Adipose tissue (tissue), 3 donors: ENCODE measurements around the gene CYB5A. TPM values are rescaled to one million over a fixed set of nuclear protein-coding genes. Genes with fewer than 3 reads are reported as not detected.

Experiments used
- H3K27ac ChIP-seq: one replicate; pipeline ENCODE4 v1.5.1; 2013; ENCODE audit warnings: low read depth, low read length
- WGBS, 3 donors: extraction: QIAGEN DNeasy Blood & Tissue Kit; methylation state at CpG; one replicate each; pipeline ENCODE4 v1.1.7; 2013; 5-methylcytosine and 5-hydroxymethylcytosine counted together
- polyA plus RNA-seq, 3 donors: library from polyadenylated mRNA; stranded (reverse); fragments of 200-250 nt; gene quantifications; one replicate each; pipeline ENCODE4 v1.2.3, GENCODE V29; 2013
- donor health status: healthy with polysubstance abuse.
- donor health status: Bipolar disorder and iron deficiency.
- donor health status: healthy.

The CYB5A gene
- polyA plus RNA-seq, 3 donors, result 353 to 593 (median 389) TPM

GRCh38 chr18:74281980-74282754 is 9.6 kb downstream of the CYB5A start:
- H3K27ac ChIP-seq, result no peak overlapping the region
- WGBS, 3 donors, result 18 to 47% (median 39%) methylated on average over 12 of the region's 12 CpGs

- H3K27ac ChIP-seq, result no peak overlapping the region
- 35 to 64% (median 44%) methylated on average over 4 of the region's 4 CpGs for WGBS, 3 donors
Measured at GRCh38 chr18:74281011-74281979, 10.5 kb downstream of the CYB5A start.

- WGBS, 3 donors, result 68 to 96% (median 95%) methylated on average over 7 of the region's 7 CpGs
- no peak overlapping the region for H3K27ac ChIP-seq
Measured at GRCh38 chr18:74278983-74279382, 12.8 kb downstream of the CYB5A start.

- no peak overlapping the region for H3K27ac ChIP-seq
- 50 to 69% (median 53%) methylated on average over 7 of the region's 7 CpGs for WGBS, 3 donors
Measured at GRCh38 chr18:74278058-74278457, 13.7 kb downstream of the CYB5A start.

- H3K27ac ChIP-seq, result no peak overlapping the region
Measured at GRCh38 chr18:74277296-74277695, 14.5 kb downstream of the CYB5A start.

GRCh38 chr18:74276609-74277008 is 15.2 kb downstream of the CYB5A start:
- 47 to 72% (median 64%) methylated on average over 10 of the region's 10 CpGs for WGBS, 3 donors

More at GRCh38 chr18:74277296-74277695, 14.5 kb downstream of the CYB5A start:
- WGBS, 3 donors, result 79 to 99% (median 90%) methylated on average over 2 of the region's 2 CpGs

GRCh38 chr18:74275736-74276135 is 16.0 kb downstream of the CYB5A start:
- H3K27ac ChIP-seq, result no peak overlapping the region
- WGBS, 3 donors, result 85 to 91% (median 87%) methylated on average over 11 of the region's 11 CpGs

More at GRCh38 chr18:74276609-74277008, 15.2 kb downstream of the CYB5A start:
- no peak overlapping the region for H3K27ac ChIP-seq

GRCh38 chr18:74274700-74275099 is 17.1 kb downstream of the CYB5A start:
- H3K27ac ChIP-seq, result no peak overlapping the region

GRCh38 chr18:74273394-74273793 is 18.4 kb downstream of the CYB5A start:
- H3K27ac ChIP-seq, result no peak overlapping the region
- 33 to 85% (median 71%) methylated on average over 3 of the region's 3 CpGs for WGBS, 3 donors

More at GRCh38 chr18:74274700-74275099, 17.1 kb downstream of the CYB5A start:
- WGBS, 3 donors, result 42 to 66% (median 43%) methylated on average over 4 of the region's 4 CpGs

- 63 to 97% (median 93%) methylated on average over 3 of the region's 3 CpGs for WGBS, 3 donors
- H3K27ac ChIP-seq, result no peak overlapping the region
Measured at GRCh38 chr18:74271635-74272034, 20.1 kb downstream of the CYB5A start.

GRCh38 chr18:74268933-74269620 is 22.7 kb downstream of the CYB5A start:
- 53 to 65% (median 63%) methylated on average over 11 of the region's 11 CpGs for WGBS, 3 donors
- no peak overlapping the region for H3K27ac ChIP-seq

- H3K27ac ChIP-seq, result no peak overlapping the region
- WGBS, 3 donors, result 81 to 97% (median 95%) methylated on average over 7 of the region's 7 CpGs
Measured at GRCh38 chr18:74268175-74268574, 23.6 kb downstream of the CYB5A start.

GRCh38 chr18:74266161-74266560 is 25.6 kb downstream of the CYB5A start:
- 41 to 75% (median 70%) methylated on average over 9 of the region's 9 CpGs for WGBS, 3 donors
- H3K27ac ChIP-seq, result no peak overlapping the region

- H3K27ac ChIP-seq, result no peak overlapping the region
- WGBS, 3 donors, result 85 to 90% (median 87%) methylated on average over 8 of the region's 8 CpGs
Measured at GRCh38 chr18:74265546-74266098, 26.1 kb downstream of the CYB5A start.

- 61 to 74% (median 73%) methylated on average over 10 of the region's 10 CpGs for WGBS, 3 donors
- H3K27ac ChIP-seq, result no peak overlapping the region
Measured at GRCh38 chr18:74264303-74265020, 27.3 kb downstream of the CYB5A start.

- no peak overlapping the region for H3K27ac ChIP-seq
- WGBS, 3 donors, result 71 to 87% (median 78%) methylated on average over 6 of the region's 6 CpGs
Measured at GRCh38 chr18:74261053-74261713, 30.6 kb downstream of the CYB5A start.

GRCh38 chr18:74259347-74259746 is 32.4 kb downstream of the CYB5A start:
- no peak overlapping the region for H3K27ac ChIP-seq
- WGBS, 3 donors, result 66 to 91% (median 89%) methylated on average over 4 of the region's 4 CpGs
